ENCODE measurements around the gene CCNB1IP1.
"Not testable (repeated sequence)": the region's sequence is repeated elsewhere in the genome, so short reads cannot be mapped to it uniquely, and the experiment has no call there.

Gene CCNB1IP1

GRCh38 chr14:20332431-20332787, 670 bp downstream of the CCNB1IP1 start:
- DNase-seq (ENCODE audit: low read depth in 2 of 2): no peak

GRCh38 chr14:20331053-20331613, 1.9 kb downstream of the CCNB1IP1 start:
- DNase-seq (ENCODE audit: low read depth in 2 of 2): no peak

- DNase-seq (ENCODE audit: low read depth in 2 of 2): no peak
Observed at GRCh38 chr14:20329355-20329754, 3.7 kb downstream of the CCNB1IP1 start.

GRCh38 chr14:20328705-20329104, 4.4 kb downstream of the CCNB1IP1 start:
- DNase-seq (ENCODE audit: low read depth in 2 of 2): no peak

GRCh38 chr14:20327005-20327869, 5.8 kb downstream of the CCNB1IP1 start:
- DNase-seq (ENCODE audit: low read depth in 2 of 2): no peak

- DNase-seq (ENCODE audit: low read depth in 2 of 2): no peak
Observed at GRCh38 chr14:20317720-20318119, 15.4 kb downstream of the CCNB1IP1 start.

- no peak for DNase-seq (ENCODE audit: low read depth in 2 of 2)
Observed at GRCh38 chr14:20314026-20314425, 19.1 kb downstream of the CCNB1IP1 start.

GRCh38 chr14:20306079-20306423, 27.0 kb downstream of the CCNB1IP1 start:
- no peak for DNase-seq (ENCODE audit: low read depth in 2 of 2)

GRCh38 chr14:20305265-20306078, 27.6 kb downstream of the CCNB1IP1 start, which contains the start of gene TTC5:
Gene TTC5, minus strand, starts transcription at chr14:20305951. Its CDS starts 14 bp downstream, at chr14:20305937.
- DNase-seq (ENCODE audit: low read depth in 2 of 2): peak; percentile 79 to 84

- DNase-seq (ENCODE audit: low read depth in 2 of 2): no peak
Observed at GRCh38 chr14:20302042-20302755, 30.9 kb downstream of the CCNB1IP1 start.

- DNase-seq (ENCODE audit: low read depth in 2 of 2): no peak
Observed at GRCh38 chr14:20295067-20295466, 38.0 kb downstream of the CCNB1IP1 start.

GRCh38 chr14:20294636-20295035, 38.4 kb downstream of the CCNB1IP1 start:
- DNase-seq (ENCODE audit: low read depth in 2 of 2): no peak

- not testable (repeated sequence) for DNase-seq (ENCODE audit: low read depth in 2 of 2)
Observed at GRCh38 chr14:20281998-20282397, 51.1 kb downstream of the CCNB1IP1 start.

- not testable (repeated sequence) for DNase-seq (ENCODE audit: low read depth in 2 of 2)
Observed at GRCh38 chr14:20280265-20280664, 52.8 kb downstream of the CCNB1IP1 start.

- DNase-seq (ENCODE audit: low read depth in 2 of 2): no peak
Observed at GRCh38 chr14:20278414-20278813, 54.7 kb downstream of the CCNB1IP1 start.

- DNase-seq (ENCODE audit: low read depth in 2 of 2): no peak
Observed at GRCh38 chr14:20277409-20277808, 55.7 kb downstream of the CCNB1IP1 start.

GRCh38 chr14:20274062-20274461, 59.0 kb downstream of the CCNB1IP1 start:
- no peak for DNase-seq (ENCODE audit: low read depth in 2 of 2)

- not testable (repeated sequence) for DNase-seq (ENCODE audit: low read depth in 2 of 2)
Observed at GRCh38 chr14:20264361-20264760, 68.7 kb downstream of the CCNB1IP1 start.

- DNase-seq (ENCODE audit: low read depth in 2 of 2): no peak
Observed at GRCh38 chr14:20262642-20263128, 70.4 kb downstream of the CCNB1IP1 start.

Data from stimulated activated CD8-positive, alpha-beta memory T cell treated with anti-CD3 and anti-CD28 coated beads, Interleukin-7, amount 100 ng/mL, for 4 hours (primary cell).